HepG2 (cell line): ENCODE data around the gene SLC34A3. TPM values are rescaled to one million over a fixed set of nuclear protein-coding genes. Genes with fewer than 3 reads are reported as not detected.
A peak's percentile ranks its signal among the peaks of the same experiment; 100 is the strongest.

Source experiments
- ETV5 ChIP-seq: IDR thresholded peaks from 2 replicates; pipeline ENCODE4 v1.6.1; 2018; ENCODE audit warnings: missing biosample characterization, missing genetic modification reagents, inconsistent platforms, borderline replicate concordance
- HDAC1 ChIP-seq: sonication (generic); formaldehyde crosslinking; IDR thresholded peaks from 2 replicates; pipeline ENCODE4 v1.5.1; 2020; ENCODE audit warnings: mild to moderate bottlenecking, missing genetic modification reagents
- MAFF ChIP-seq: IDR thresholded peaks from 2 replicates; pipeline ENCODE4 v1.6.1; 2011; ENCODE audit warnings: low read depth, low read length, improper control_type of control experiment
- NCOA5 ChIP-seq: sonication (generic); formaldehyde crosslinking; IDR thresholded peaks from 2 replicates; pipeline ENCODE4 v1.4.0; 2020; ENCODE audit warnings: missing genetic modification reagents
- RERE ChIP-seq: IDR thresholded peaks from 2 replicates; pipeline ENCODE4 v1.6.1; 2016; ENCODE audit warnings: low read depth, missing genetic modification reagents, missing compliant biosample characterization
- ZGPAT ChIP-seq: IDR thresholded peaks from 2 replicates; pipeline ENCODE4 v1.6.1; 2016; ENCODE audit warnings: mild to moderate bottlenecking
- ZNF770 ChIP-seq: sonication (generic); formaldehyde crosslinking; IDR thresholded peaks from 2 replicates; pipeline ENCODE4 v1.5.0; 2020; ENCODE audit warnings: mild to moderate bottlenecking, missing genetic modification reagents
- polyA plus RNA-seq, 8 experiments: library from polyadenylated mRNA; depleted of rRNA in 3 of 8; stranded (reverse) in 7 of 8; unstranded in 1 of 8; fragments of >200 nt; fragmentation: Illumina TruSeq in 4 of 8; extraction: Trizol in 4 of 8; gene quantifications; 2 replicates each; pipeline versions ENCODE4 v1.2.1 to v1.2.3, GENCODE V29; 2011 to 2016; ENCODE audit warnings: low read depth in 4 of 8, missing spikeins in 1 of 8, mixed read lengths in 1 of 8; ENCODE audit not compliant: insufficient read depth in 1 of 8
- total RNA-seq, 5 experiments: library from RNA; depleted of rRNA; stranded (reverse); fragments of >200 nt; fragmentation: Illumina TruSeq; extraction: Trizol; gene quantifications; 2 replicates each; pipeline ENCODE4 v1.2.3, GENCODE V29; 2016; ENCODE audit warnings: low read depth in 1 of 5
- TF ChIP-seq, protein P1 (sequence below): sonication (generic); formaldehyde crosslinking; IDR thresholded peaks from 2 replicates; pipeline ENCODE4 v1.5.0; 2020; ENCODE audit warnings: mild to moderate bottlenecking, missing genetic modification reagents, borderline replicate concordance

SLC34A3 gene
- total and polyA plus RNA-seq, 2 of the 13 experiments (the other 11 are each of a cell fraction or from before 2014, with no cell fraction given): 0.07 to 1.0 TPM

DNA sequence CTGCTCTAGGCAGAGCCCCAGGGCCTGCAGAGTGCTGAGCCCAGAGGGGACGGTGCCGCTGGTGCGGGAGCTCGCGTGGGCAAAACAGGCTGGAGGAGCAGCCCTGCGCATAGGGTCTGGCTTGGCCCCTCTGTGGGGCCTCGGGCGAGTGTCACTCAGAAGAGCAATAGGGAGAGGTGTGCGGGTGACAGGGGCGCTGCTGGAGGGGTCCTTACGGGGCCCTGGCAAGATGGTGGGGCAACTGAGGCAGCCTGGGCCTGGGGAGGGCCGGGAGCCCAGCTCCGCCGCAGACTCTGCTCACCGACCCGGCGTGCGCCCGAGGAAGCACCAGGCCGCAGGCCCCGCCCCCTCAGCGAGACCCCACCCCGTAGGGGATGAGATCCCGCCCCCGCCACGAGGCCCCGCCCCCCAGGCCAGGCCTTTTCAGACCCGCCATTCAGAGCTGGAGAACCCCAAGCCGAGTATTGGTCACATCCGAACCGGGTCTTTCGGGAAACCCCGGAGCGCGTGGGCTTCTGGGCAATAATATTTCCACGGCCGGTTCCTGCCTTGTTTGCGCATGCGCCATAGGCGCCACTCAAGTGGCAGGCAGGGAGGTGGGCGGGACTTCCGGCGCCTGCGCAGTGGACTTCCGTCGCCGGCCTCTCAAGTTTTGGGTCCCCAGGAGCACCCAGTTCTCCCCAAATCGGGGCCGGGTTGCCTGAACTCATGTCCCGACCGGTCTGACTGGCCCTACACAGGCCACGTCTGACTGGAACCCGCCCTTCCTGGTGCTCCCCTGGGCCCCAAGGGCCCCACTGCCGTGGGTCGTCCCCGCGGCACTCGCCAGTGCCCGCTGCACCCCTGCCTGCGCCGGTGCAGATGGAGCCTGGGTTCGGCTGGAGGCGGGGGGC is 7.4 kb upstream of the SLC34A3 start (continued):
- TF ChIP-seq ZNF770: 0 out of 2 replicates have a peak, but pooled peaks have one; percentile 18
- no peak for TF ChIP-seq MAFF
- no peak for TF ChIP-seq NCOA5 (CRISPR knock-in tag)
- TF ChIP-seq HDAC1 (CRISPR knock-in tag): peak; percentile 57
- peak; percentile 25; the same call in 1 of the 2 replicates for TF ChIP-seq ZGPAT (CRISPR knock-in tag)
- TF ChIP-seq RERE: no peak
- no peak for TF ChIP-seq ETV5
- TF ChIP-seq, protein P1, sequence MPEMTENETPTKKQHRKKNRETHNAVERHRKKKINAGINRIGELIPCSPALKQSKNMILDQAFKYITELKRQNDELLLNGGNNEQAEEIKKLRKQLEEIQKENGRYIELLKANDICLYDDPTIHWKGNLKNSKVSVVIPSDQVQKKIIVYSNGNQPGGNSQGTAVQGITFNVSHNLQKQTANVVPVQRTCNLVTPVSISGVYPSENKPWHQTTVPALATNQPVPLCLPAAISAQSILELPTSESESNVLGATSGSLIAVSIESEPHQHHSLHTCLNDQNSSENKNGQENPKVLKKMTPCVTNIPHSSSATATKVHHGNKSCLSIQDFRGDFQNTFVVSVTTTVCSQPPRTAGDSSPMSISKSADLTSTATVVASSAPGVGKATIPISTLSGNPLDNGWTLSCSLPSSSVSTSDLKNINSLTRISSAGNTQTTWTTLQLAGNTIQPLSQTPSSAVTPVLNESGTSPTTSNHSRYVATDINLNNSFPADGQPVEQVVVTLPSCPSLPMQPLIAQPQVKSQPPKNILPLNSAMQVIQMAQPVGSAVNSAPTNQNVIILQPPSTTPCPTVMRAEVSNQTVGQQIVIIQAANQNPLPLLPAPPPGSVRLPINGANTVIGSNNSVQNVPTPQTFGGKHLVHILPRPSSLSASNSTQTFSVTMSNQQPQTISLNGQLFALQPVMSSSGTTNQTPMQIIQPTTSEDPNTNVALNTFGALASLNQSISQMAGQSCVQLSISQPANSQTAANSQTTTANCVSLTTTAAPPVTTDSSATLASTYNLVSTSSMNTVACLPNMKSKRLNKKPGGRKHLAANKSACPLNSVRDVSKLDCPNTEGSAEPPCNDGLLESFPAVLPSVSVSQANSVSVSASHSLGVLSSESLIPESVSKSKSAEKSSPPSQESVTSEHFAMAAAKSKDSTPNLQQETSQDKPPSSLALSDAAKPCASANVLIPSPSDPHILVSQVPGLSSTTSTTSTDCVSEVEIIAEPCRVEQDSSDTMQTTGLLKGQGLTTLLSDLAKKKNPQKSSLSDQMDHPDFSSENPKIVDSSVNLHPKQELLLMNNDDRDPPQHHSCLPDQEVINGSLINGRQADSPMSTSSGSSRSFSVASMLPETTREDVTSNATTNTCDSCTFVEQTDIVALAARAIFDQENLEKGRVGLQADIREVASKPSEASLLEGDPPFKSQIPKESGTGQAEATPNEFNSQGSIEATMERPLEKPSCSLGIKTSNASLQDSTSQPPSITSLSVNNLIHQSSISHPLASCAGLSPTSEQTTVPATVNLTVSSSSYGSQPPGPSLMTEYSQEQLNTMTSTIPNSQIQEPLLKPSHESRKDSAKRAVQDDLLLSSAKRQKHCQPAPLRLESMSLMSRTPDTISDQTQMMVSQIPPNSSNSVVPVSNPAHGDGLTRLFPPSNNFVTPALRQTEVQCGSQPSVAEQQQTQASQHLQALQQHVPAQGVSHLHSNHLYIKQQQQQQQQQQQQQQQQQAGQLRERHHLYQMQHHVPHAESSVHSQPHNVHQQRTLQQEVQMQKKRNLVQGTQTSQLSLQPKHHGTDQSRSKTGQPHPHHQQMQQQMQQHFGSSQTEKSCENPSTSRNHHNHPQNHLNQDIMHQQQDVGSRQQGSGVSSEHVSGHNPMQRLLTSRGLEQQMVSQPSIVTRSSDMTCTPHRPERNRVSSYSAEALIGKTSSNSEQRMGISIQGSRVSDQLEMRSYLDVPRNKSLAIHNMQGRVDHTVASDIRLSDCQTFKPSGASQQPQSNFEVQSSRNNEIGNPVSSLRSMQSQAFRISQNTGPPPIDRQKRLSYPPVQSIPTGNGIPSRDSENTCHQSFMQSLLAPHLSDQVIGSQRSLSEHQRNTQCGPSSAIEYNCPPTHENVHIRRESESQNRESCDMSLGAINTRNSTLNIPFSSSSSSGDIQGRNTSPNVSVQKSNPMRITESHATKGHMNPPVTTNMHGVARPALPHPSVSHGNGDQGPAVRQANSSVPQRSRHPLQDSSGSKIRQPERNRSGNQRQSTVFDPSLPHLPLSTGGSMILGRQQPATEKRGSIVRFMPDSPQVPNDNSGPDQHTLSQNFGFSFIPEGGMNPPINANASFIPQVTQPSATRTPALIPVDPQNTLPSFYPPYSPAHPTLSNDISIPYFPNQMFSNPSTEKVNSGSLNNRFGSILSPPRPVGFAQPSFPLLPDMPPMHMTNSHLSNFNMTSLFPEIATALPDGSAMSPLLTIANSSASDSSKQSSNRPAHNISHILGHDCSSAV (CRISPR knock-in tag): no peak
